ENCODE data around the gene RGL1. TPM values are rescaled to one million over a fixed set of nuclear protein-coding genes. Genes with fewer than 3 reads are reported as not detected.

Gene RGL1
- polyA plus RNA-seq, 4 donors: 47.4 to 59.6 (median 52.7) TPM

Other genes starting within 250 kb of the RGL1 start
- 1 to 10 TPM; 2.7 to 4.9 (median 3.2) TPM for gene NCF2, start 214.7 kb upstream of the RGL1 start, polyA plus RNA-seq (ENCODE audit: insufficient read length in 4 of 4)
- gene ARPC5, start 169.3 kb upstream of the RGL1 start, polyA plus RNA-seq (ENCODE audit: insufficient read length in 4 of 4): 100 to 1,000 TPM; 157 to 183 (median 175) TPM
- not detected for gene APOBEC4, start 151.8 kb upstream of the RGL1 start, polyA plus RNA-seq (ENCODE audit: insufficient read length in 4 of 4)
- 1 to 10 TPM; 6.3 to 8.3 (median 7.6) TPM for gene COLGALT2, start 232.6 kb downstream of the RGL1 start, polyA plus RNA-seq (ENCODE audit: insufficient read length in 4 of 4)
- gene TSEN15, start 246.6 kb downstream of the RGL1 start, polyA plus RNA-seq (ENCODE audit: insufficient read length in 4 of 4): 10 to 100 TPM; 42.8 to 52.6 (median 49.8) TPM

All from right renal pelvis (tissue), 4 donors.